ENCODE results near the gene SIRT2. TPM values are rescaled to one million over a fixed set of nuclear protein-coding genes. Genes with fewer than 3 reads are reported as not detected.

Gene SIRT2
- total RNA-seq, 1 experiment from 2014 or later = 162 TPM

DNA sequence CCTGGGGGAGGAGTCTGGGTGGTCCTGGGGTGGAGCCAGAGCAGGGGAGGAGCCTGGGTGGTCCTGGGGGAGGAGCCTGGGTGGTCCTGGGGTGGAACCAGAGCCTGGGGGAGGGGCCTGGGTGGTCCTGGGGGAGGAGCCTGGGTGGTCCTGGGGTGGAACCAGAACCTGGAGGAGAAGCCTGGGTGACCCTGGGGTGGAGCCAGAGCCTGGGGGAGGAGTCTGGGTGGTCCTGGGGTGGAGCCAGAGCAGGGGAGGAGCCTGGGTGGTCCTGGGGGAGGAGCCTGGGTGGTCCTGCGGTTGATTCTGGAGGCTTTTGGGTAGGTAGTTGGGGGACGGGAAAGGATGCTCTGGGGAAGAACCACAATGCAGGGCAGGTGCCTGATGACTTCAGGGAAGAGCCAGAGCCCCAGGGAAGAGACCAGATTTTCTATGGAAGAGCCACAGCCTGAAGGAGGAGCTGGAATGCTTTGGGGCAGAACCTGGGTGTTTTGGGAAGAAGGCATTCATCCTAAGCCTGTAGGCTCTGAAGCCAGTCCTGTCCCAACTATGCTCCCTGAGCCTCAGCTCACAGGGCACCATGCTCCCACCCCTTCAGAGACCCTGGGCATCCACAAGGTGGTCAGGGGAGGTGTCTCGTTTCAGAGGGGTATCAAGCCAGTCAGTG is 46.3 kb upstream of the SIRT2 start:
- no peaks in the 10 kb centered on the region for H3K9me3 ChIP-seq (ENCODE audit: control insufficient read depth, insufficient read depth, low read depth, low read length)
- peak; percentile 21 for ATAC-seq
- in situ Hi-C loops (cut with HindIII; ENCODE audit: low pct_unique_long_range_greater_than_20kb, low sequenced_read_pairs) = no loop called here
- TF ChIP-seq SIN3A (IDR thresholded peaks at IDR 0.05; ENCODE audit: borderline replicate concordance, insufficient read depth, low read depth, low read length) = no peak; the same call in 1 of the 2 replicates
- 0 out of 2 replicates have a peak, but pooled peaks have one; percentile 46 for TF ChIP-seq POLR2AphosphoS5 (IDR thresholded peaks at IDR 0.05; ENCODE audit: low read depth, low read length)
- TF ChIP-seq, protein P1, sequence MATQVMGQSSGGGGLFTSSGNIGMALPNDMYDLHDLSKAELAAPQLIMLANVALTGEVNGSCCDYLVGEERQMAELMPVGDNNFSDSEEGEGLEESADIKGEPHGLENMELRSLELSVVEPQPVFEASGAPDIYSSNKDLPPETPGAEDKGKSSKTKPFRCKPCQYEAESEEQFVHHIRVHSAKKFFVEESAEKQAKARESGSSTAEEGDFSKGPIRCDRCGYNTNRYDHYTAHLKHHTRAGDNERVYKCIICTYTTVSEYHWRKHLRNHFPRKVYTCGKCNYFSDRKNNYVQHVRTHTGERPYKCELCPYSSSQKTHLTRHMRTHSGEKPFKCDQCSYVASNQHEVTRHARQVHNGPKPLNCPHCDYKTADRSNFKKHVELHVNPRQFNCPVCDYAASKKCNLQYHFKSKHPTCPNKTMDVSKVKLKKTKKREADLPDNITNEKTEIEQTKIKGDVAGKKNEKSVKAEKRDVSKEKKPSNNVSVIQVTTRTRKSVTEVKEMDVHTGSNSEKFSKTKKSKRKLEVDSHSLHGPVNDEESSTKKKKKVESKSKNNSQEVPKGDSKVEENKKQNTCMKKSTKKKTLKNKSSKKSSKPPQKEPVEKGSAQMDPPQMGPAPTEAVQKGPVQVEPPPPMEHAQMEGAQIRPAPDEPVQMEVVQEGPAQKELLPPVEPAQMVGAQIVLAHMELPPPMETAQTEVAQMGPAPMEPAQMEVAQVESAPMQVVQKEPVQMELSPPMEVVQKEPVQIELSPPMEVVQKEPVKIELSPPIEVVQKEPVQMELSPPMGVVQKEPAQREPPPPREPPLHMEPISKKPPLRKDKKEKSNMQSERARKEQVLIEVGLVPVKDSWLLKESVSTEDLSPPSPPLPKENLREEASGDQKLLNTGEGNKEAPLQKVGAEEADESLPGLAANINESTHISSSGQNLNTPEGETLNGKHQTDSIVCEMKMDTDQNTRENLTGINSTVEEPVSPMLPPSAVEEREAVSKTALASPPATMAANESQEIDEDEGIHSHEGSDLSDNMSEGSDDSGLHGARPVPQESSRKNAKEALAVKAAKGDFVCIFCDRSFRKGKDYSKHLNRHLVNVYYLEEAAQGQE (IDR thresholded peaks at IDR 0.05; ENCODE audit: insufficient read depth in 1 of 2, low read depth in 2 of 2, low read length in 1 of 2) = no peak
- TF ChIP-seq TCF7L2 (IDR thresholded peaks at IDR 0.05; ENCODE audit: low read depth, low read length) = no peak
- TF ChIP-seq, protein P2, sequence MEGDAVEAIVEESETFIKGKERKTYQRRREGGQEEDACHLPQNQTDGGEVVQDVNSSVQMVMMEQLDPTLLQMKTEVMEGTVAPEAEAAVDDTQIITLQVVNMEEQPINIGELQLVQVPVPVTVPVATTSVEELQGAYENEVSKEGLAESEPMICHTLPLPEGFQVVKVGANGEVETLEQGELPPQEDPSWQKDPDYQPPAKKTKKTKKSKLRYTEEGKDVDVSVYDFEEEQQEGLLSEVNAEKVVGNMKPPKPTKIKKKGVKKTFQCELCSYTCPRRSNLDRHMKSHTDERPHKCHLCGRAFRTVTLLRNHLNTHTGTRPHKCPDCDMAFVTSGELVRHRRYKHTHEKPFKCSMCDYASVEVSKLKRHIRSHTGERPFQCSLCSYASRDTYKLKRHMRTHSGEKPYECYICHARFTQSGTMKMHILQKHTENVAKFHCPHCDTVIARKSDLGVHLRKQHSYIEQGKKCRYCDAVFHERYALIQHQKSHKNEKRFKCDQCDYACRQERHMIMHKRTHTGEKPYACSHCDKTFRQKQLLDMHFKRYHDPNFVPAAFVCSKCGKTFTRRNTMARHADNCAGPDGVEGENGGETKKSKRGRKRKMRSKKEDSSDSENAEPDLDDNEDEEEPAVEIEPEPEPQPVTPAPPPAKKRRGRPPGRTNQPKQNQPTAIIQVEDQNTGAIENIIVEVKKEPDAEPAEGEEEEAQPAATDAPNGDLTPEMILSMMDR (IDR thresholded peaks at IDR 0.05) = no peak
- no peaks in the 10 kb centered on the region for H3K27me3 ChIP-seq (ENCODE audit: control insufficient read depth, insufficient read depth, low read length)
- intact Hi-C loops (cut with micrococcal nuclease; ENCODE audit: unreplicated experiment) = loop anchor here (10.0 kb wide), 1 partner anchor 389 kb away; the partner anchor contains the start of gene GMFG
- no TSS peak for BruUV-seq (replicated peaks)
- H3K4me1 ChIP-seq (ENCODE audit: control insufficient read depth, insufficient read depth, low read length) = no peaks in the 10 kb centered on the region
- H3K36me3 ChIP-seq (ENCODE audit: control insufficient read depth, insufficient read depth, low read length) = peaks cover 13% of the 10 kb centered on the region
- DNase-seq (ENCODE audit: low read depth, low spot score) = no peak
- H3K27ac ChIP-seq (ENCODE audit: low read length) = no peak overlapping the region
- POLR2A ChIA-PET = no interaction called here
- CTCF ChIA-PET = interaction anchor here (0.7 to 1.3 kb wide), 2 partner anchors 15 to 225 kb away, joined by 3 to 14 read pairs; partner anchors contain the start of genes MRPS12 and SARS2
- no peak overlapping the region for H3K4me3 ChIP-seq (ENCODE audit: low read depth in 2 of 2, low read length in 2 of 2)

DNA sequence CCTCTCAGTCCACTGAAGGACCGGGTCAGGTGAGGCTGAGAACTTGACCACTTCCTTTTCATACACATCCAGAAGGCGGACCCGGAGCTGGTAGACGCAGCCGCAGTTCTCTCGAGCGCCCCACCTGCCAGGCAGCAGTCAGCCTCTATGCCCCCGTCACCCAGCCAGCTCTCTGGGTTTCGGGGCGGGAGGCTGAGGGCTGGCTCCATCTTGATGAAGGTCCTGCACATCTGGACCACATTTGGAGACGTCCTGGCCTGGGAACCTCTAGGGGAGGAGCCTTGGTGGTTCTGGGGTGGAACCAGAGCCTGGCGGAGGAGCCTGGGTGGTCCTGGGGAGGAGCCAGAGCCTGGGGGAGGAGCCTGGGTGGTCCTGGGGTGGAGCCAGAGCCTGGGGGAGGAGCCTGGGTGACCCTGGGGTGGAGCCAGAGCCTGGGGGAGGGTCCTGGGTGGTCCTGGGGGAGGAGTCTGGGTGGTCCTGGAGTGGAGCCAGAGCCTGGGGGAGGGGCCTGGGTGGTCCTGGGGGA is 45.6 kb upstream of the SIRT2 start:
- Histone ChIP-seq H3K36me3 (ENCODE audit: control insufficient read depth, insufficient read depth, low read length) (peaks cover 13% of the 10 kb centered on the region), H3K4me1 (ENCODE audit: control insufficient read depth, insufficient read depth, low read length) (no peaks in the 10 kb centered on the region), H3K27me3 (ENCODE audit: control insufficient read depth, insufficient read depth, low read length) (no peaks in the 10 kb centered on the region), H3K4me3 (ENCODE audit: low read depth in 2 of 2, low read length in 2 of 2) (no peak overlapping the region), H3K9me3 (ENCODE audit: control insufficient read depth, insufficient read depth, low read depth, low read length) (no peaks in the 10 kb centered on the region), H3K27ac (ENCODE audit: low read length) (no peak overlapping the region)
- ChIA-PET CTCF (interaction anchor here (0.6 to 1.3 kb wide), 2 partner anchors 13 to 15 kb away, joined by 3 to 14 read pairs; partner anchors contain the start of genes MRPS12 and SARS2), POLR2A (no interaction called here)
- TF ChIP-seq, protein P1 (IDR thresholded peaks at IDR 0.05; ENCODE audit: insufficient read depth in 1 of 2, low read depth in 2 of 2, low read length in 1 of 2) = no peak
- TF ChIP-seq TCF7L2 (IDR thresholded peaks at IDR 0.05; ENCODE audit: low read depth, low read length) = no peak
- TF ChIP-seq POLR2AphosphoS5 (IDR thresholded peaks at IDR 0.05; ENCODE audit: low read depth, low read length) = no peak
- no peak for TF ChIP-seq SIN3A (IDR thresholded peaks at IDR 0.05; ENCODE audit: borderline replicate concordance, insufficient read depth, low read depth, low read length)
- TF ChIP-seq, protein P2 (IDR thresholded peaks at IDR 0.05) = no peak
- no TSS peak for BruUV-seq (replicated peaks)
- in situ Hi-C loops (cut with HindIII; ENCODE audit: low pct_unique_long_range_greater_than_20kb, low sequenced_read_pairs) (no loop called here), intact Hi-C loops (cut with micrococcal nuclease; ENCODE audit: unreplicated experiment) (loop anchor here (10.0 kb wide), 1 partner anchor 390 kb away; the partner anchor contains the start of gene GMFG)
- DNase-seq (ENCODE audit: low read depth, low spot score) (no peak), ATAC-seq (peak; percentile 17)

All from Panc1 (cell line).